Esophagus squamous epithelium (tissue), 5 donors: ENCODE results near the gene TUBE1. TPM values are rescaled to one million over a fixed set of nuclear protein-coding genes. Genes with fewer than 3 reads are reported as not detected.

Experiments
- DNase-seq: peaks from one replicate; lab custom pipeline; 2025; lab: John Stamatoyannopoulos, UW
- H3K27ac ChIP-seq, 4 donors: fragments of 200-600 bp; sonication (generic); one replicate each; pipeline ENCODE4 v1.5.1; 2016 to 2019; ENCODE audit warnings: mild to moderate bottlenecking in 1 of 4
- H3K27me3 ChIP-seq, 4 donors: fragments of 200-600 bp; sonication (generic); 1 replicate in 3 of 4; 2 replicates in 1 of 4; pipeline versions ENCODE4 v1.5.1 to v1.6.0; 2017 to 2021; ENCODE audit warnings: antibody characterized with exemption in 1 of 4
- H3K36me3 ChIP-seq, 3 donors: fragments of 200-600 bp; sonication (generic); one replicate each; pipeline ENCODE4 v1.5.1; 2016 to 2019
- H3K4me1 ChIP-seq, 3 donors: fragments of 200-600 bp; sonication (generic); one replicate each; pipeline ENCODE4 v1.5.1; 2017 to 2019
- H3K4me3 ChIP-seq, 4 donors: fragments of 200-600 bp; sonication (generic); 1 replicate in 3 of 4; 2 replicates in 1 of 4; pipeline ENCODE4 v1.5.1; 2016 to 2019; ENCODE audit warnings: mild to moderate bottlenecking in 2 of 4, moderate library complexity in 1 of 4
- H3K9me3 ChIP-seq, 3 donors: fragments of 200-600 bp; sonication (generic); one replicate each; pipeline ENCODE4 v1.5.1; 2016 to 2019
- CTCF ChIP-seq, 6 experiments: fragments of 450-650 bp in 4 of 6; fragments of 200-600 bp in 2 of 6; sonication (generic) in 2 of 6; IDR thresholded peaks; one replicate each; pipeline ENCODE4 v1.5.1; 2016 to 2019; ENCODE audit warnings: antibody characterized with exemption in 6 of 6, mild to moderate bottlenecking in 4 of 6, moderate library complexity in 4 of 6
- POLR2A ChIP-seq, 4 donors: fragments of 450-650 bp; IDR thresholded peaks; one replicate each; pipeline ENCODE4 v1.6.1; 2017; ENCODE audit warnings: antibody characterized with exemption in 4 of 4, mild to moderate bottlenecking in 4 of 4, moderate library complexity in 3 of 4
- WGBS, 2 donors: methylation state at CpG; one replicate each; pipeline ENCODE4 v1.1.5; 2018; 5-methylcytosine and 5-hydroxymethylcytosine counted together
- intact Hi-C: fragments of 100-400 bp; cut with DNase I; formaldehyde crosslinking; loops from one replicate; pipeline ENCODE4 v1.15.0; 2022
- total RNA-seq, 4 donors: library from RNA; depleted of rRNA; stranded (reverse); fragments of >200 nt; gene quantifications; one replicate each; pipeline ENCODE4 v1.1.0, GENCODE V29; 2016
- donor health status: DM: yes; HTN: yes; CAD: no.

Gene TUBE1
- total RNA-seq, 4 donors from 2014 or later, result 9.7 to 28.4 (median 12.9) TPM

DNA sequence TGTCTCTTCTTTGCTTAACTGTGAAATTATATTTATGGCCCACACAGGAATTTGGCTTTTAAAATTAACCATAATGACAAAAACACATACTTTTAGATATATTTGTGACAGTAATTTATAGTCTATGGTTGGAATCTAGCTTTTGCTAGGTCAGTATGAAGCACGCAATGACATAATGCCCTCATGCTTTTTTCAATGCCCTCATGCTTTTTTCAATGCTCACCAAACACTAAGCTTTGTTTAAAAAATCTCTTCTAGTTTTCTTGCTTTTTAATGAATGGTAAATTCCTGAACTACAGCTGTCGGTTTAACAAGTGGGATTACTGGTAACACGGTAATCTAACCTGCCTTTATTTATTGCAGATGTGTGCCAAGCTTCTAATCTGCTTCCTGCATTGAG is 20.7 kb downstream of the TUBE1 start:
- no peak for DNase-seq
- intact Hi-C loops, result no loop called here
- TF ChIP-seq POLR2A (IDR thresholded peaks at IDR 0.05), result no peak
- TF ChIP-seq CTCF (IDR thresholded peaks at IDR 0.05), result no peak
- Histone ChIP-seq H3K27me3 (no peaks in the 10 kb centered on the region), H3K36me3 (peaks cover 0 to 30% (median 2%) of the 10 kb centered on the region in 3 donors), H3K27ac (no peak overlapping the region), H3K4me3 (no peak overlapping the region), H3K9me3 (no peaks in the 10 kb centered on the region), H3K4me1 (no peaks in the 10 kb centered on the region)
- WGBS, 2 donors, result 34 to 69% methylated on average over 3 of the region's 3 CpGs

DNA sequence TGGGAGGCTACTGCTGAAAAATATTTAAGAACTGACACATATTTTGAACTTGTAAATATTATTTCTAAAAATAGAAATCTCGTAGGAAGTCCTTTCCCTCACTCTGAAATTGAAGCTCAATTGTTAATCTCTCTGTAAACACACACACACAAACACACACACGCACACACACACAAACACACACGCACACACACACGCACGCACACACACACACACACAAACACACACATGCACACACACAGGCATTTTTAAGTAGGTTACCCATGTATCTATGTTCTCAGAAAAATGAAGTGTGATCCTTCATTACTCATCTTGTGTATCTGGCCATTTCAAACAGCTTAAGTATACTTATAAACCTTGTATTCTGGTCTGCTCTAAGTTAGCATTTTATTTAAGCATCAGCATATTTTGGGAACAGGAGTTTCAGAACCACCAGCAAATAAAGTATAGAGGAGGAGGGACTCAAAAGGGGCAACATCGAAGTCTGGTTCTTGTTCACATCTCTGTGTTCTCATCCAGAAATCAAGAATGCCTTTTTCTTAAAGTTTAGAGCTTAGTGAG is 21.8 kb downstream of the TUBE1 start:
- Histone ChIP-seq H3K36me3 (peaks cover 0 to 19% (median 0%) of the 10 kb centered on the region in 3 donors), H3K9me3 (no peaks in the 10 kb centered on the region), H3K27me3 (no peaks in the 10 kb centered on the region), H3K4me1 (no peaks in the 10 kb centered on the region), H3K27ac (no peak overlapping the region), H3K4me3 (no peak overlapping the region)
- WGBS, 2 donors, result 41 to 53% methylated on average over 6 of the region's 6 CpGs
- TF ChIP-seq CTCF (IDR thresholded peaks at IDR 0.05), result no peak
- no peak for TF ChIP-seq POLR2A (IDR thresholded peaks at IDR 0.05)
- intact Hi-C loops, result no loop called here
- DNase-seq, result no peak

DNA sequence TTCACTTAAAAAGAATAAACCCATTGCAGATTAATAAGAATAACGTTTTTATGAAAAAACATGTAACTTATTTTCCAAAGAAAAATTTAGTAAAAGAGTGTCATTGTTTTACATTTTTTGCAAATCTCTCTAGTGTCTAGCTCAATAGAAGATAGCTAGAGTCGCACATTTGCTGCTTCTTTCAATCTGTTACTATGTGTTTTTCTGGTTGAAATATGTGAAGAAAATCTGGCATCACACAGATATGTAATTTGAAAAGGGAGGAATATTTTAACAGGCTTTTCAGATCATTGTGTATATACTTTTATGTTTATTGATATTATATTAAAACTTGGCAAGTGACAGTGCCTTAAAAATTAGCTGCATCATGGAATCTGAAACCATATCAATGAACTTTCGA is 24.3 kb downstream of the TUBE1 start:
- H3K4me3 ChIP-seq, result no peak overlapping the region
- H3K36me3 ChIP-seq, result no peaks in the 10 kb centered on the region
- H3K27ac ChIP-seq, result no peak overlapping the region
- TF ChIP-seq POLR2A (IDR thresholded peaks at IDR 0.05) (no peak), CTCF (IDR thresholded peaks at IDR 0.05) (no peak)
- no peaks in the 10 kb centered on the region for H3K27me3 ChIP-seq
- no peak for DNase-seq
- intact Hi-C loops, result no loop called here
- H3K9me3 ChIP-seq, result no peaks in the 10 kb centered on the region
- WGBS, 2 donors, result 74% methylated on average over 3 of the region's 3 CpGs
- no peaks in the 10 kb centered on the region for H3K4me1 ChIP-seq

DNA sequence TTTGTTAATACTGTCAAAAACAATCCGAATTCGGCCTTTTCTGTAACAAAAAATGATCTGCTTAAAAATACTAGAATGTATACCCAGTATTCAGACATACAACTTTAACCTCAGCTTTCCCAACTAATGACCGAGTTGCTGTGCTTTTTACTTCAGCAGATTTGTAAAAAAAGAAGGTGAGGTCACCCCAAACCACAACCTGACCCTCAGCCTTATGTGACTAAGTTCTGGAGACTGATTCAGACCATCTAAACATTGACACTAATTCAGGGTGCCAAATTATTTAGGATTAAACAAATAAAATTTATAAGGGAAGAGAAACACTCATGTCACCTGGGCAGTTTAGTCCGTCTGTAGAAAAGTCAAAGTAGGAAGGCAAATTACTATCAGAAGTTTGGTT is 25.7 kb downstream of the TUBE1 start:
- Histone ChIP-seq H3K27ac (no peak overlapping the region), H3K4me3 (no peak overlapping the region), H3K9me3 (no peaks in the 10 kb centered on the region), H3K4me1 (no peaks in the 10 kb centered on the region), H3K27me3 (no peaks in the 10 kb centered on the region), H3K36me3 (no peaks in the 10 kb centered on the region)
- TF ChIP-seq CTCF (IDR thresholded peaks at IDR 0.05) (no peak), POLR2A (IDR thresholded peaks at IDR 0.05) (no peak)
- DNase-seq, result no peak
- 88 to 89% methylated on average over 4 of the region's 4 CpGs for WGBS, 2 donors
- intact Hi-C loops, result no loop called here

DNA sequence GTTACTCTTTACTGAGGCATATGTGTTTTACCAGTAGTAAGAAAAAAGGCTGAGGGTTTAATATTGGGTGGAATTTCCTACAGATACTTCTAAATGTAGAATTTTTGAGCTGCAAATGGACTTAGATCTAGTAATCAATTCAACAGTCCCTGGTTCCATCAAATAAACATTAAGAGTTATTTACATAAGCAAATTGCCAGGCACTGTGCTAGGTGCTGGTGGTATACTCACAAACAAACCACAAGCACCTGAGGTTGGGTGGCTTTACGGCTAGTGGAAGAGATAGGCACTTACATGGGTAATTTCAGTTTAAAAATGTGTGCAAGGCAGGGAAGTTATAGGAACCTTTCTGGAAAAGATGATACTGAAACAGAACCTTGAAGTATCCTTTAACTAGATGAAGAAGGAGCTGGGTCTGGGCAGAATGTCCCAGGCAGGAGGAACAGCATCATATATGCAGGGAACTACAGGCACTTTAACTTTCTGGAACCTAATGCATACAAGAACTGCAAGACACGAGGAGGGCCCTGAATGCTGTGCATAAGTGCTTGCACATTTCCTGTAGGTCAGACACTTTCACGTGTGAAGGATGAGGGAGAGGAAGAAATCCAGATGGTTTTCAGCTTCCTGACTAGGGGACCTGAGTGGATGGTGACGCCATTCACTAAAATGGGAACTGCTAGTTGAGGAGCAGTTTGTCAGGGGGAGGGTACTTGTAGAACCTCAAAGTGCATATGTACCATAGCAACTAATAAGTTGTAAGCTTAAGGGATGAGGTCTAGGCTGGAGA is 28.8 kb downstream of the TUBE1 start:
- Histone ChIP-seq H3K9me3 (no peaks in the 10 kb centered on the region), H3K27me3 (no peaks in the 10 kb centered on the region), H3K4me3 (no peak overlapping the region), H3K27ac (no peak overlapping the region), H3K4me1 (no peaks in the 10 kb centered on the region), H3K36me3 (no peaks in the 10 kb centered on the region)
- no peak for DNase-seq
- intact Hi-C loops, result no loop called here
- TF ChIP-seq CTCF (IDR thresholded peaks at IDR 0.05) (no peak), POLR2A (IDR thresholded peaks at IDR 0.05) (no peak)
- WGBS, 2 donors, result 62 to 71% methylated on average over 4 of the region's 4 CpGs
